Central memory CD8-positive, alpha-beta T cell (primary cell): ENCODE measurements around the gene ARPC1A.
"Not testable (repeated sequence)": the region's sequence is repeated elsewhere in the genome, so short reads cannot be mapped to it uniquely, and the experiment has no call there.

Experiments used
- ATAC-seq: fragments of 150-1000 bp; cut with Tn5 transposase; replicated peaks from 2 replicates; pipeline ENCODE4 v1.10.0; 2022; ENCODE audit warnings: mild to moderate bottlenecking, moderate FRiP score, moderate number of reproducible peaks; ENCODE audit not compliant: poor library complexity, severe bottlenecking; ENCODE audit errors: extremely low read depth
- DNase-seq, 2 donors: peaks; one replicate each; pipeline ENCODE4 v3.0.0; 2021; ENCODE audit warnings: low spot score in 2 of 2
- H3K27ac Mint-ChIP-seq: one replicate; pipeline ENCODE4 v1.8.0; 2022; ENCODE audit warnings: low read depth, mild to moderate bottlenecking, moderate library complexity, mixed read lengths
- H3K27me3 Mint-ChIP-seq: one replicate; pipeline ENCODE4 v1.8.0; 2022; ENCODE audit warnings: mixed read lengths
- H3K36me3 Mint-ChIP-seq: one replicate; pipeline ENCODE4 v1.8.0; 2022; ENCODE audit warnings: mild to moderate bottlenecking, moderate library complexity, mixed read lengths; ENCODE audit not compliant: insufficient read depth
- H3K4me1 Mint-ChIP-seq: one replicate; pipeline ENCODE4 v1.8.0; 2022; ENCODE audit warnings: mixed read lengths
- H3K4me3 Mint-ChIP-seq: one replicate; pipeline ENCODE4 v1.8.0; 2022; ENCODE audit warnings: mild to moderate bottlenecking, moderate library complexity, mixed read lengths
- H3K9me3 Mint-ChIP-seq: one replicate; pipeline ENCODE4 v1.8.0; 2022; ENCODE audit warnings: mixed read lengths

Gene ARPC1A

DNA sequence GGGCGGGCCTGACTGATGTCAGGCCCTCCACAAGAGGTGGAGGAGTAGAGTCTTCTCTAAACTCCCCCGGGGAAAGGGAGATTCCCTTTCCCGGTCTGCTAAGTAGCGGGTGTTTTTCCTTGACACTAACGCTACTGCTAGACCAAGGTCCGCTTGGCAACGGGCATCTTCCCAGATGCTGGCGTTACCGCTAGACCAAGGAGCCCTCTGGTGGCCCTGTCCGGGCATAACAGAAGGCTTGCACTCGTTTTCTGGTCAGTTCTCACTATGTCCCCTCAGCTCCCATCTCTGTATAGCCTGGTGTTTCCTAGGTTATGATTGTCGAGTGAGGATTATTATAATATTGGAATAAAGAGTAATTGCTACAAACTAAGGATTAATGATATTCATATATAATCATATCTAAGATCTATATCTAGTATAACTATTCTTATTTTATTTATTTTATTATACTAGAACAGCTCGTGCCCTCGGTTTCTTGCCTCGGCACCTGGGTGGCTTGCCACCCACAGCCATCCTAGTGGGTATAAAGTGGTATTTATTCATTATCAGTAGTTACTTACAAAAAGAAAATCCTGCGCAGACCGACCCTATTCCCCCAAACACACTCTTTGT is 89.9 kb downstream of the ARPC1A start:
- peak overlapping the region; percentile 68 for H3K27ac Mint-ChIP-seq
- not testable (repeated sequence) for H3K27me3 Mint-ChIP-seq, DNase-seq, H3K9me3 Mint-ChIP-seq, ATAC-seq, H3K4me3 Mint-ChIP-seq
- peaks cover 17% of the 10 kb centered on the region for H3K4me1 Mint-ChIP-seq
- H3K36me3 Mint-ChIP-seq: peaks cover 86% of the 10 kb centered on the region
